ENCODE results near the gene THAP8.
"Not testable (repeated sequence)": the region's sequence is repeated elsewhere in the genome, so short reads cannot be mapped to it uniquely, and the experiment has no call there.

- not testable (repeated sequence) for TF ChIP-seq POLR2A (IDR thresholded peaks at IDR 0.05)
- TF ChIP-seq, protein P1, sequence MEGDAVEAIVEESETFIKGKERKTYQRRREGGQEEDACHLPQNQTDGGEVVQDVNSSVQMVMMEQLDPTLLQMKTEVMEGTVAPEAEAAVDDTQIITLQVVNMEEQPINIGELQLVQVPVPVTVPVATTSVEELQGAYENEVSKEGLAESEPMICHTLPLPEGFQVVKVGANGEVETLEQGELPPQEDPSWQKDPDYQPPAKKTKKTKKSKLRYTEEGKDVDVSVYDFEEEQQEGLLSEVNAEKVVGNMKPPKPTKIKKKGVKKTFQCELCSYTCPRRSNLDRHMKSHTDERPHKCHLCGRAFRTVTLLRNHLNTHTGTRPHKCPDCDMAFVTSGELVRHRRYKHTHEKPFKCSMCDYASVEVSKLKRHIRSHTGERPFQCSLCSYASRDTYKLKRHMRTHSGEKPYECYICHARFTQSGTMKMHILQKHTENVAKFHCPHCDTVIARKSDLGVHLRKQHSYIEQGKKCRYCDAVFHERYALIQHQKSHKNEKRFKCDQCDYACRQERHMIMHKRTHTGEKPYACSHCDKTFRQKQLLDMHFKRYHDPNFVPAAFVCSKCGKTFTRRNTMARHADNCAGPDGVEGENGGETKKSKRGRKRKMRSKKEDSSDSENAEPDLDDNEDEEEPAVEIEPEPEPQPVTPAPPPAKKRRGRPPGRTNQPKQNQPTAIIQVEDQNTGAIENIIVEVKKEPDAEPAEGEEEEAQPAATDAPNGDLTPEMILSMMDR (IDR thresholded peaks at IDR 0.05) = not testable (repeated sequence)
These were observed 14.9 kb upstream of the THAP8 start for GRCh38 chr19:36068810-36069499.
